H1 (cell line): ENCODE measurements around the gene ZNF469. TPM values are rescaled to one million over a fixed set of nuclear protein-coding genes. Genes with fewer than 3 reads are reported as not detected.

Experiments used
- CTCF ChIA-PET: fragments of 300-600 bp; sonication (Branson Sonifier 250); formaldehyde crosslinking; loops from one replicate; lab custom pipeline; 2021; ENCODE audit not compliant: partially characterized antibody; lab: Charles Lee
- POLR2A ChIA-PET: fragments of 300-600 bp; sonication (Branson Sonifier 250); formaldehyde crosslinking; loops from one replicate; lab custom pipeline; 2021; ENCODE audit warnings: inconsistent platforms; ENCODE audit not compliant: partially characterized antibody; lab: Charles Lee
- DNase-seq, 2 experiments: peaks; one replicate each; pipeline versions ENCODE4 v3.0.0 to v3.0.0-alpha.2; 2010 to 2022; ENCODE audit warnings: low spot score in 2 of 2, low read depth in 1 of 2, mixed read lengths in 1 of 2
- FAIRE-seq: peaks from 2 replicates; lab custom pipeline; 2011; peaks lifted over from hg19 to GRCh38; lab: Jason Lieb, UNC
- H2AFZ ChIP-seq: 2 replicates; pipeline ENCODE4 v1.8.1; 2012; ENCODE audit warnings: low read length, inconsistent platforms
- H2AK5ac ChIP-seq: 2 replicates; pipeline ENCODE4 v1.6.1; 2013; ENCODE audit warnings: low read depth, low read length
- H2BK120ac ChIP-seq: replicated peaks from 2 replicates; pipeline ENCODE3; 2013; ENCODE audit warnings: low read depth, low read length, inconsistent platforms
- H2BK12ac ChIP-seq: 2 replicates; pipeline ENCODE4 v1.6.1; 2013; ENCODE audit warnings: low read depth, low read length
- H2BK15ac ChIP-seq: 2 replicates; pipeline ENCODE4 v1.6.1; 2013; ENCODE audit warnings: low read length
- H2BK20ac ChIP-seq: 2 replicates; pipeline ENCODE4 v1.6.1; 2013; ENCODE audit warnings: low read length
- H2BK5ac ChIP-seq: 2 replicates; pipeline ENCODE4 v1.6.1; 2013; ENCODE audit warnings: low read depth, low read length
- H3K14ac ChIP-seq: 2 replicates; pipeline ENCODE4 v1.6.1; 2013; ENCODE audit warnings: inconsistent platforms; ENCODE audit not compliant: insufficient read length
- H3K18ac ChIP-seq: 2 replicates; pipeline ENCODE4 v1.6.1; 2013; ENCODE audit warnings: low read length; ENCODE audit errors: extremely low read depth
- H3K23ac ChIP-seq: 2 replicates; pipeline ENCODE4 v1.6.1; 2013; ENCODE audit warnings: inconsistent platforms; ENCODE audit not compliant: insufficient read length
- H3K23me2 ChIP-seq: 2 replicates; pipeline ENCODE4 v1.6.1; 2013; ENCODE audit warnings: low read depth, low read length
- H3K27ac ChIP-seq: 2 replicates; pipeline ENCODE4 v1.6.1; 2011; ENCODE audit warnings: low read depth, low read length, inconsistent platforms
- H3K27me3 ChIP-seq, 4 experiments: replicated peaks in 1 of 4; 1 replicate in 1 of 4; 2 replicates in 3 of 4; pipeline versions ENCODE4 v1.6.1 to v1.8.1; 2011 to 2013; ENCODE audit warnings: low read length in 3 of 4, mild to moderate bottlenecking in 3 of 4, inconsistent platforms in 2 of 4, mixed read lengths in 2 of 4, moderate library complexity in 1 of 4; ENCODE audit not compliant: control insufficient read depth in 3 of 4, insufficient read depth in 3 of 4; ENCODE audit errors: extremely low read depth in 1 of 4
- H3K36me3 ChIP-seq, 4 experiments: 2 replicates each; pipeline versions ENCODE4 v1.6.1 to v1.8.1; 2011 to 2013; ENCODE audit warnings: mild to moderate bottlenecking in 4 of 4, low read length in 3 of 4, moderate library complexity in 2 of 4, control low read depth in 1 of 4, inconsistent platforms in 1 of 4; ENCODE audit not compliant: insufficient read depth in 4 of 4, control insufficient read depth in 2 of 4
- H3K4ac ChIP-seq: replicated peaks from 2 replicates; pipeline ENCODE3; 2013; ENCODE audit warnings: low read length, low read depth, mixed read lengths, inconsistent platforms; ENCODE audit not compliant: insufficient read length
- H3K4me1 ChIP-seq, 4 experiments: replicated peaks in 1 of 4; 1 replicate in 1 of 4; 2 replicates in 3 of 4; pipeline versions ENCODE4 v1.6.1 to v1.8.1; 2011 to 2013; ENCODE audit warnings: low read length in 3 of 4, inconsistent platforms in 2 of 4, mixed read lengths in 1 of 4; ENCODE audit not compliant: insufficient read depth in 4 of 4, control insufficient read depth in 3 of 4
- H3K4me2 ChIP-seq, 2 experiments: 2 replicates each; pipeline versions ENCODE4 v1.6.1 to v1.8.1; 2011 to 2013; ENCODE audit warnings: low read depth in 2 of 2, low read length in 2 of 2, control low read depth in 1 of 2, inconsistent platforms in 1 of 2, mild to moderate bottlenecking in 1 of 2; ENCODE audit not compliant: insufficient read depth in 1 of 2
- H3K4me3 ChIP-seq, 4 experiments: fragments of 200-600, 300-600 bp in 1 of 4; sonication (generic), shearing (Covaris generic), sonication (Bioruptor Twin) in 1 of 4; 2 replicates each; pipeline versions ENCODE4 v1.5.1 to v1.8.1; 2011 to 2016; ENCODE audit warnings: low read length in 4 of 4, low read depth in 3 of 4, control low read depth in 2 of 4, inconsistent platforms in 2 of 4, mild to moderate bottlenecking in 2 of 4, mixed read lengths in 1 of 4, moderate library complexity in 1 of 4; ENCODE audit not compliant: insufficient read depth in 2 of 4; ENCODE audit errors: extremely low read depth in 1 of 4
- H3K56ac ChIP-seq: replicated peaks from 2 replicates; pipeline ENCODE3; 2013; ENCODE audit warnings: low read depth, mild to moderate bottlenecking, mixed read lengths, low read length, inconsistent platforms; ENCODE audit not compliant: insufficient read length
- H3K79me1 ChIP-seq: 2 replicates; pipeline ENCODE4 v1.6.1; 2013; ENCODE audit warnings: low read depth, low read length, control low read depth
- H3K79me2 ChIP-seq, 2 experiments: 2 replicates each; pipeline versions ENCODE4 v1.6.1 to v1.8.1; 2012 to 2013; ENCODE audit warnings: low read length in 2 of 2, mild to moderate bottlenecking in 2 of 2, inconsistent platforms in 1 of 2; ENCODE audit not compliant: insufficient read depth in 2 of 2, control insufficient read depth in 1 of 2
- H3K9ac ChIP-seq, 4 experiments: replicated peaks in 1 of 4; 1 replicate in 1 of 4; 2 replicates in 3 of 4; pipeline versions ENCODE4 v1.6.1 to v1.8.1; 2011 to 2013; ENCODE audit warnings: low read depth in 3 of 4, low read length in 3 of 4, control low read depth in 2 of 4, mild to moderate bottlenecking in 2 of 4, moderate library complexity in 2 of 4, inconsistent platforms in 1 of 4; ENCODE audit errors: extremely low read depth in 1 of 4
- H3K9me3 ChIP-seq, 2 experiments: 2 replicates each; pipeline versions ENCODE4 v1.6.1 to v1.8.1; 2012 to 2013; ENCODE audit warnings: mild to moderate bottlenecking in 2 of 2, moderate library complexity in 2 of 2, control low read depth in 1 of 2, inconsistent platforms in 1 of 2, low read depth in 1 of 2, low read length in 1 of 2, mixed read lengths in 1 of 2; ENCODE audit not compliant: insufficient read depth in 2 of 2
- H4K20me1 ChIP-seq, 2 experiments: replicated peaks in 1 of 2; 2 replicates each; pipeline versions ENCODE3 to v1.8.1; 2011 to 2013; ENCODE audit warnings: inconsistent platforms in 2 of 2, low read length in 2 of 2, mild to moderate bottlenecking in 1 of 2; ENCODE audit not compliant: insufficient read depth in 2 of 2, control insufficient read depth in 1 of 2
- H4K5ac ChIP-seq: 2 replicates; pipeline ENCODE4 v1.6.1; 2013; ENCODE audit warnings: low read length, low read depth, mixed read lengths, inconsistent platforms; ENCODE audit not compliant: insufficient read length
- H4K8ac ChIP-seq: 2 replicates; pipeline ENCODE4 v1.8.0; 2013; ENCODE audit warnings: mild to moderate bottlenecking, moderate library complexity, low read length, inconsistent platforms; ENCODE audit not compliant: insufficient read depth; ENCODE audit errors: extremely low read depth
- H4K91ac ChIP-seq: replicated peaks from 2 replicates; pipeline ENCODE3; 2013; ENCODE audit warnings: low read length, mixed read lengths, inconsistent platforms; ENCODE audit not compliant: insufficient read length
- SRF ChIP-seq: IDR thresholded peaks from 2 replicates; pipeline ENCODE4 v1.6.1; 2011; ENCODE audit warnings: mild to moderate bottlenecking, low read depth, low read length, moderate library complexity
- TCF12 ChIP-seq: IDR thresholded peaks from 2 replicates; pipeline ENCODE4 v1.6.1; 2011; ENCODE audit warnings: low read depth, mild to moderate bottlenecking, low read length
- WGBS, 2 experiments: shearing (Covaris generic) in 1 of 2; methylation state at CpG; one replicate each; pipeline versions ENCODE4 v1.1.6 to v1.1.7; 2013 to 2015; ENCODE audit warnings: low lambda C conversion rate in 2 of 2, mixed read lengths in 2 of 2, inconsistent platforms in 1 of 2, low coverage in 1 of 2, missing lambda C conversion rate in 1 of 2; ENCODE audit not compliant: insufficient replicate concordance in 2 of 2, insufficient coverage in 1 of 2, insufficient read length in 1 of 2; ENCODE audit errors: extremely low coverage in 1 of 2, missing lambda C conversion rate in 1 of 2; 5-methylcytosine and 5-hydroxymethylcytosine counted together
- polyA plus RNA-seq, 7 experiments: library from polyadenylated mRNA; depleted of rRNA in 3 of 7; stranded (reverse) in 5 of 7; unstranded in 2 of 7; fragments of >200 nt in 5 of 7; fragments of 200-250 nt in 2 of 7; gene quantifications; 1 replicate in 5 of 7; 2 replicates in 1 of 7; 4 replicates in 1 of 7; pipeline versions ENCODE4 v1.2.1 to v1.2.3, GENCODE V29; 2011 to 2013; ENCODE audit warnings: missing spikeins in 2 of 7, mixed read lengths in 2 of 7
- total RNA-seq: library from RNA; stranded (reverse); fragmentation: NEBNext Ultra II Directional; extraction: Animal tissue kit (Norgen Biotek cat#: 25700); gene quantifications from 2 replicates; pipeline ENCODE4 v1.2.1, GENCODE V29; 2021

Gene ZNF469
- total and polyA plus RNA-seq, 2 of the 8 experiments (the other 6 are each of a cell fraction or from before 2014, with no cell fraction given) = 0.30 to 1.8 TPM

DNA sequence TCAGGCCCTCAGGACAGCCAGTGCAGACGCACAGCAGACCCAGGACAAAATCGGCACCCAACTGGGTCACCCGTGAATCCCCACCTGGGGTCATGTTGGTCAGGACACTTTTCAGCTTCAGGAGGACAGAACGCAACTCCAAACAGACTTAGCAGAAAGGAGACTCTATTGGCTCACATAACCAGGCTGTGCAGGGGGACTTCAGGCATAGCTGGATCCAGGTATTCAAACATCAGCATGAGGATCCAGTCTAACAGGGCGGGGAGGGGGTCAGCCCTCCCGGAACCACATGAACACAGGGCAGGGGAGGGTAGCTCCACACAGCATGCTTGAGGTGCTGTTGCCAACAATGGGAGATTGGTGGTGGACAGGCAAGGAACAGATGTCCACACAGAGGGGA lies 22.0 kb downstream of the ZNF469 start:
- no peak overlapping the region for H2BK20ac ChIP-seq
- H3K9me3 ChIP-seq = no peaks in the 10 kb centered on the region; a peak in 1 of 4 replicates
- no peaks in the 10 kb centered on the region for H3K36me3 ChIP-seq
- peak overlapping the region; percentile 71; the same call in 1 of the 2 replicates for H2BK5ac ChIP-seq
- no peak overlapping the region for H3K4ac ChIP-seq
- FAIRE-seq (no peak), DNase-seq (no peak)
- no peak overlapping the region for H3K4me2 ChIP-seq
- no peak overlapping the region for H4K5ac ChIP-seq
- H2AK5ac ChIP-seq = peak overlapping the region; percentile 82; the same call in 1 of the 2 replicates
- H4K8ac ChIP-seq = no peak overlapping the region
- no peaks in the 10 kb centered on the region for H3K79me2 ChIP-seq
- no peak overlapping the region for H3K4me3 ChIP-seq
- no peak overlapping the region for H3K18ac ChIP-seq
- TF ChIP-seq SRF (no peak), TCF12 (no peak)
- WGBS, 2 experiments = 74% methylated on average over 6 of the region's 6 CpGs; no CpG with 5 or more reads in 1 of the 2 experiments
- H3K4me1 ChIP-seq = no peaks in the 10 kb centered on the region
- H4K20me1 ChIP-seq = peaks cover 0 to 7% of the 10 kb centered on the region in 2 experiments
- H3K56ac ChIP-seq = no peak overlapping the region
- H3K27me3 ChIP-seq = no peaks in the 10 kb centered on the region
- H2BK120ac ChIP-seq = no peak overlapping the region
- peaks cover 10% of the 10 kb centered on the region; the same call in 1 of the 2 replicates for H3K23me2 ChIP-seq
- no peak overlapping the region for H3K14ac ChIP-seq
- H3K27ac ChIP-seq = no peak overlapping the region
- POLR2A ChIA-PET = no interaction called here
- H3K79me1 ChIP-seq = no peaks in the 10 kb centered on the region
- H2BK12ac ChIP-seq = no peak overlapping the region
- H3K9ac ChIP-seq = no peak overlapping the region
- no peak overlapping the region for H4K91ac ChIP-seq
- CTCF ChIA-PET = interaction anchor here (1.0 to 1.9 kb wide), 3 partner anchors 14 to 33 kb away, joined by 3 to 7 read pairs (median 3); no protein-coding TSS in a partner anchor
- no peak overlapping the region for H3K23ac ChIP-seq
- H2BK15ac ChIP-seq = no peak overlapping the region
- H2AFZ ChIP-seq = no peak overlapping the region
